Measurements from ENCODE around the gene LEFTY1. TPM values are rescaled to one million over a fixed set of nuclear protein-coding genes. Genes with fewer than 3 reads are reported as not detected.

Gene LEFTY1
- total RNA-seq, 6 experiments from 2014 or later, result not detected

- no peak for DNase-seq
- Mint-ChIP-seq H3K4me3 (no peak overlapping the region), H3K27me3 (ENCODE audit: insufficient read depth) (peaks cover 2% of the 10 kb centered on the region), H3K9me3 (no peaks in the 10 kb centered on the region), H3K27ac (no peak overlapping the region), H3K36me3 (ENCODE audit: low read depth) (0 out of 2 replicates have a peak, but pooled peaks cover 6% of the 10 kb centered on the region), H3K4me1 (ENCODE audit: low read depth) (no peaks in the 10 kb centered on the region)
- TF ChIP-seq CTCF (IDR thresholded peaks at IDR 0.05), result no peak
Measured at GRCh38 chr1:225844236-225845061, 44.5 kb downstream of the LEFTY1 start.

GRCh38 chr1:225843426-225843795 lies 45.5 kb downstream of the LEFTY1 start:
- Mint-ChIP-seq H3K4me3 (no peak overlapping the region), H3K4me1 (ENCODE audit: low read depth) (no peaks in the 10 kb centered on the region), H3K27ac (no peak overlapping the region), H3K36me3 (ENCODE audit: low read depth) (0 out of 2 replicates have a peak, but pooled peaks cover 6% of the 10 kb centered on the region), H3K27me3 (ENCODE audit: insufficient read depth) (peaks cover 2% of the 10 kb centered on the region), H3K9me3 (no peaks in the 10 kb centered on the region)
- TF ChIP-seq CTCF (IDR thresholded peaks at IDR 0.05), result no peak
- DNase-seq, result no peak

DNA sequence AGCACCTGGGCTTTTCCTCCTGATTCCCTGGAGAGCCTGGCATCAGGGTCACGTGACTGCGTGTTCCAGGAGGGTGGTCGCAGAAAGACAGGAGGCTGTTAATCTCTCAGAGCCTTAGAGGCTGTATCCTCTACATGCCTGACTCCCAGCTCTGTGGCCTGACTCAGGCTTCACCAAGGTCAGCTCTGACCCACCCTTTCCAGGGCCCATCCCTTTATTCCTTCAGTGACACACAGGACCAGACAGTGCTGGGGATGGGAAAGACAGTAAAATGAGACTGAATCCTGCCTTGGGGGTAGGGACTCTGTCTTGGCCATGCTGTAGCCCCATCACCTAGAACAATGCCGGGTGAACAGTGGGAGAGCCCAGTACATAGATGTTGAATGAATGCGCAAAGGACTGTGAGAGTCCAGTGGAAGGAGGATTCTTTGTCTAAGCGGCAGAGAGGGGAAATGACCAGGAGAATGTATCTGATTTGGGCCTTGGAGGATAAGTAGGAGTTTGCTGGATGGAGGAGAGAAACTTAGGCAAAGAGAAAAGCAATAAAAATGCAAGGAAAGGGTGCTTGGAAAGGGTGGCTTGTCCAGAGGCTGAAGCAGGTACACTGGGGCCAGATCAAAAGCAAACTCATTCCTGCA lies 46.0 kb downstream of the LEFTY1 start:
- no peaks in the 10 kb centered on the region for H3K4me1 Mint-ChIP-seq (ENCODE audit: low read depth)
- H3K27ac Mint-ChIP-seq, result peak overlapping the region; percentile 12; the same call in 1 of the 2 replicates
- H3K27me3 Mint-ChIP-seq (ENCODE audit: insufficient read depth), result peaks cover 2% of the 10 kb centered on the region
- H3K4me3 Mint-ChIP-seq, result no peak overlapping the region
- no peaks in the 10 kb centered on the region for H3K9me3 Mint-ChIP-seq
- H3K36me3 Mint-ChIP-seq (ENCODE audit: low read depth), result 0 out of 2 replicates have a peak, but pooled peaks cover under 1% of the 10 kb centered on the region
- TF ChIP-seq CTCF (IDR thresholded peaks at IDR 0.05), result no peak
- DNase-seq, result no peak

- DNase-seq, result no peak
- H3K27me3 Mint-ChIP-seq (ENCODE audit: insufficient read depth), result peaks cover 2% of the 10 kb centered on the region
- H3K9me3 Mint-ChIP-seq, result no peaks in the 10 kb centered on the region
- H3K36me3 Mint-ChIP-seq (ENCODE audit: low read depth), result no peaks in the 10 kb centered on the region
- no peak overlapping the region for H3K27ac Mint-ChIP-seq
- H3K4me3 Mint-ChIP-seq, result no peak overlapping the region
- H3K4me1 Mint-ChIP-seq (ENCODE audit: low read depth), result no peaks in the 10 kb centered on the region
- no peak for TF ChIP-seq CTCF (IDR thresholded peaks at IDR 0.05)
Measured at GRCh38 chr1:225842074-225842473, 46.9 kb downstream of the LEFTY1 start.

DNA sequence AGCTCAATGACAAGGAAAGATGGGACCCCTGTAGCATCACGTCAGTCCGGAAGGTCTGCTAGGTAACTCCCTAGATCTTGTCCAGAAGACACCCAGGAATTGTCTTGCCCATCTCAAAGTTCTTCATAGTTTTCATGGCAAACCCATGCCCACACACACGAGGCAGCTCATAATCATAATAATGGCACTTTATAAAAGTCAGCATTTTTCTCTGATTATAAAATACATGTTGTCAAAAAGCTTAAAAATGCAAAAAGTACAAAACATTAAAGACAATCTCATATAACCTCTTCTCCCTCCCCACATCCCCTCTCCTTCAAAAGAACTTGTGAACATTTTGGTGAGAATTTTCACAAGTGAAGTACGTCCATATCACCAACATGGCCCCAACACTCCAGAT lies 48.2 kb downstream of the LEFTY1 start:
- Mint-ChIP-seq H3K9me3 (no peaks in the 10 kb centered on the region), H3K27ac (no peak overlapping the region), H3K4me3 (no peak overlapping the region), H3K36me3 (ENCODE audit: low read depth) (no peaks in the 10 kb centered on the region), H3K4me1 (ENCODE audit: low read depth) (no peaks in the 10 kb centered on the region), H3K27me3 (ENCODE audit: insufficient read depth) (peaks cover 2% of the 10 kb centered on the region)
- no peak for DNase-seq
- no peak for TF ChIP-seq CTCF (IDR thresholded peaks at IDR 0.05)
